HepG2 (cell line): Measurements from ENCODE around the gene CFD. TPM values are rescaled to one million over a fixed set of nuclear protein-coding genes. Genes with fewer than 3 reads are reported as not detected.

Source experiments
- ATAC-seq: fragments of 200-7000 bp; cut with Tn5 transposase; 3 replicates; pipeline ENCODE4 v1.9.1; 2020; ENCODE audit warnings: mild to moderate bottlenecking, moderate library complexity
- BruUV-seq: library from RNA; stranded (reverse); fragments of 400-500 nt; replicated peaks from 2 replicates; lab custom pipeline; 2021; lab: Mats Ljungman, UMichigan
- CTCF ChIA-PET: fragments of 300-600 bp; formaldehyde crosslinking; extraction: SDS; loops from one replicate; lab custom pipeline; 2021; ENCODE audit warnings: low total read pairs, inconsistent platforms, low intra/inter-chr PET ratio; lab: Yijun Ruan, JAX
- POLR2A ChIA-PET: fragments of 350-600 bp; sonication (Branson Sonifier 250); formaldehyde crosslinking; loops from one replicate; lab custom pipeline; 2020; ENCODE audit warnings: antibody characterized with exemption, inconsistent platforms; lab: Yijun Ruan, JAX
- DNase-seq: peaks from one replicate; pipeline ENCODE4 v3.0.0-alpha.2; 2015; ENCODE audit warnings: low spot score
- FAIRE-seq: peaks from 3 replicates; lab custom pipeline; 2011; peaks lifted over from hg19 to GRCh38; lab: Jason Lieb, UNC
- H2AFZ ChIP-seq: one replicate; pipeline ENCODE4 v1.6.1; 2011; ENCODE audit warnings: low read length, inconsistent platforms
- H3K27ac ChIP-seq: fragments of 300-600 bp; 3 replicates; pipeline ENCODE4 v1.8.0; 2011; ENCODE audit warnings: mixed run types, mild to moderate bottlenecking, mixed read lengths, low read length, inconsistent platforms; ENCODE audit not compliant: insufficient read depth; ENCODE audit errors: extremely low read length
- H3K27me3 ChIP-seq, 2 experiments: fragments of 200-600 bp in 1 of 2; 2 replicates in 1 of 2; 3 replicates in 1 of 2; pipeline versions ENCODE4 v1.6.0 to v1.8.0; 2011; ENCODE audit warnings: low read length in 2 of 2, mild to moderate bottlenecking in 2 of 2, moderate library complexity in 2 of 2, inconsistent platforms in 1 of 2; ENCODE audit not compliant: insufficient read depth in 2 of 2, control insufficient read depth in 1 of 2
- H3K36me3 ChIP-seq, 2 experiments: fragments of 200-600 bp in 1 of 2; replicated peaks in 1 of 2; 2 replicates in 1 of 2; 3 replicates in 1 of 2; pipeline versions ENCODE4 v1.5.1 to v1.8.0; 2011; ENCODE audit warnings: low read length in 2 of 2, inconsistent platforms in 1 of 2; ENCODE audit not compliant: insufficient read depth in 2 of 2, control insufficient read depth in 1 of 2
- H3K4me1 ChIP-seq: 2 replicates; pipeline ENCODE4 v1.5.1; 2012; ENCODE audit warnings: low read length, inconsistent platforms; ENCODE audit not compliant: insufficient read depth
- H3K4me2 ChIP-seq: 2 replicates; pipeline ENCODE4 v1.6.0; 2011; ENCODE audit warnings: low read depth, low read length, inconsistent platforms
- H3K4me3 ChIP-seq, 3 experiments: fragments of 200-600 bp in 1 of 3; sonication (generic), shearing (Covaris generic) in 1 of 3; replicated peaks in 1 of 3; 2 replicates each; pipeline ENCODE4 v1.5.1; 2011 to 2016; ENCODE audit warnings: low read length in 3 of 3, inconsistent platforms in 2 of 3, low read depth in 2 of 3, mild to moderate bottlenecking in 2 of 3, control low read depth in 1 of 3, mixed read lengths in 1 of 3; ENCODE audit not compliant: insufficient read depth in 1 of 3
- H3K79me2 ChIP-seq: one replicate; pipeline ENCODE4 v1.6.1; 2011; ENCODE audit warnings: low read length, inconsistent platforms; ENCODE audit not compliant: insufficient read depth
- H3K9ac ChIP-seq: 2 replicates; pipeline ENCODE4 v1.6.0; 2011; ENCODE audit warnings: mild to moderate bottlenecking, low read depth, low read length, inconsistent platforms; ENCODE audit not compliant: insufficient read depth
- H3K9me3 ChIP-seq: 2 replicates; pipeline ENCODE4 v1.5.1; 2012; ENCODE audit warnings: mild to moderate bottlenecking, low read length
- H4K20me1 ChIP-seq: 2 replicates; pipeline ENCODE4 v1.6.0; 2011; ENCODE audit warnings: inconsistent platforms, mild to moderate bottlenecking, low read length, moderate library complexity; ENCODE audit not compliant: insufficient read depth
- DNMT3B ChIP-seq: conservative IDR thresholded peaks from 2 replicates; pipeline ENCODE4 v1.6.1; 2016; ENCODE audit warnings: missing biosample characterization, control low read depth
- GFI1 ChIP-seq: sonication (generic); formaldehyde crosslinking; IDR thresholded peaks from 2 replicates; pipeline ENCODE4 v1.5.0; 2020; ENCODE audit warnings: missing genetic modification reagents, mild to moderate bottlenecking, borderline replicate concordance
- KAT7 ChIP-seq: IDR thresholded peaks from 2 replicates; pipeline ENCODE4 v1.6.1; 2018; ENCODE audit warnings: borderline replicate concordance, missing compliant biosample characterization
- NPAS2 ChIP-seq: sonication (generic); formaldehyde crosslinking; IDR thresholded peaks from 2 replicates; pipeline ENCODE4 v1.8.0; 2022; ENCODE audit warnings: mild to moderate bottlenecking, missing genetic modification reagents, borderline replicate concordance
- SRSF9 ChIP-seq: fragments of 200-400 bp; formaldehyde crosslinking; IDR thresholded peaks from 2 replicates; pipeline ENCODE4 v1.6.1; 2018; ENCODE audit warnings: borderline replicate concordance, mild to moderate bottlenecking, low read depth, low read length; ENCODE audit not compliant: insufficient read depth, poor library complexity, severe bottlenecking
- ZMYM3 ChIP-seq: sonication (generic); formaldehyde crosslinking; IDR thresholded peaks from 2 replicates; pipeline ENCODE4 v1.5.1; 2020; ENCODE audit warnings: mild to moderate bottlenecking, missing genetic modification reagents
- WGBS: methylation state at CpG from one replicate; pipeline ENCODE4 v1.1.6; 2017; ENCODE audit warnings: low lambda C conversion rate; 5-methylcytosine and 5-hydroxymethylcytosine counted together
- in situ Hi-C: cut with HindIII; loops from 2 replicates; pipeline ENCODE4 v1.10.0; 2017; ENCODE audit warnings: low pct_unique_long_range_greater_than_20kb; ENCODE audit not compliant: extremely low pct_ligation_motif_present
- intact Hi-C: fragments of 100-400 bp; cut with micrococcal nuclease; formaldehyde crosslinking; loops from one replicate; pipeline ENCODE4 v1.10.0; 2022; ENCODE audit not compliant: unreplicated experiment
- polyA plus RNA-seq, 8 experiments: library from polyadenylated mRNA; depleted of rRNA in 3 of 8; stranded (reverse) in 7 of 8; unstranded in 1 of 8; fragments of >200 nt; fragmentation: Illumina TruSeq in 4 of 8; extraction: Trizol in 4 of 8; gene quantifications; 2 replicates each; pipeline versions ENCODE4 v1.2.1 to v1.2.3, GENCODE V29; 2011 to 2016; ENCODE audit warnings: low read depth in 4 of 8, missing spikeins in 1 of 8, mixed read lengths in 1 of 8; ENCODE audit not compliant: insufficient read depth in 1 of 8
- total RNA-seq, 5 experiments: library from RNA; depleted of rRNA; stranded (reverse); fragments of >200 nt; fragmentation: Illumina TruSeq; extraction: Trizol; gene quantifications; 2 replicates each; pipeline ENCODE4 v1.2.3, GENCODE V29; 2016; ENCODE audit warnings: low read depth in 1 of 5
- TF ChIP-seq, protein P1 (sequence below): sonication (generic); formaldehyde crosslinking; IDR thresholded peaks from 2 replicates; pipeline ENCODE4 v1.4.0; 2020; ENCODE audit warnings: missing genetic modification reagents, mild to moderate bottlenecking, borderline replicate concordance
- TF ChIP-seq, protein P2 (sequence below): sonication (generic); formaldehyde crosslinking; IDR thresholded peaks from 2 replicates; pipeline ENCODE4 v1.5.1; 2020; ENCODE audit warnings: mild to moderate bottlenecking, missing genetic modification reagents, moderate library complexity
- TF ChIP-seq, protein P3 (sequence below): sonication (generic); formaldehyde crosslinking; IDR thresholded peaks from 2 replicates; pipeline ENCODE4 v1.4.0; 2020; ENCODE audit warnings: mild to moderate bottlenecking, missing genetic modification reagents
- TF ChIP-seq, protein P4 (sequence below): sonication (generic); formaldehyde crosslinking; IDR thresholded peaks from 2 replicates; pipeline ENCODE4 v1.4.0; 2020; ENCODE audit warnings: missing genetic modification reagents

CFD gene
- total and polyA plus RNA-seq, 2 of the 13 experiments (the other 11 are each of a cell fraction or from before 2014, with no cell fraction given): 2.3 to 4.6 TPM

DNA sequence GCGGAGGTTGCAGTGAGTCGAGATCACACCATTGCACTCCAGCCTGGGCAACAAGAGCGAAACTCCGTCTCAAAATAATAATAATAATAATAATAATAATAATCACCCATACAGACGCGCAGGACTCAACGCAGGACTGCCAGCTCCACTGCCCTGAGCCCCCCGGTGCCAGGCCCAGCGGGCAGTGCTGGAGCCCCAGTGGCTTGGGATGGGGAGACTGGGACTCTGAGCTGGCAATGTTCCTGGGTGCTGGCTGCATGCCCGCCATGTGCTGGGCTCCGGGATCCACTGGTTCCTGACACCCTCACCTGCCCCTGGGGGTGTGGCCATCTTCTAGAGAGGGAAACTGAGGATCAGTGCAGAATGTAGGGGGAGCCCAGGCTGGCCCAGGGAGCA, 32.2 kb upstream of the CFD start:
- in situ Hi-C loops: no loop called here
- BruUV-seq: no TSS peak

DNA sequence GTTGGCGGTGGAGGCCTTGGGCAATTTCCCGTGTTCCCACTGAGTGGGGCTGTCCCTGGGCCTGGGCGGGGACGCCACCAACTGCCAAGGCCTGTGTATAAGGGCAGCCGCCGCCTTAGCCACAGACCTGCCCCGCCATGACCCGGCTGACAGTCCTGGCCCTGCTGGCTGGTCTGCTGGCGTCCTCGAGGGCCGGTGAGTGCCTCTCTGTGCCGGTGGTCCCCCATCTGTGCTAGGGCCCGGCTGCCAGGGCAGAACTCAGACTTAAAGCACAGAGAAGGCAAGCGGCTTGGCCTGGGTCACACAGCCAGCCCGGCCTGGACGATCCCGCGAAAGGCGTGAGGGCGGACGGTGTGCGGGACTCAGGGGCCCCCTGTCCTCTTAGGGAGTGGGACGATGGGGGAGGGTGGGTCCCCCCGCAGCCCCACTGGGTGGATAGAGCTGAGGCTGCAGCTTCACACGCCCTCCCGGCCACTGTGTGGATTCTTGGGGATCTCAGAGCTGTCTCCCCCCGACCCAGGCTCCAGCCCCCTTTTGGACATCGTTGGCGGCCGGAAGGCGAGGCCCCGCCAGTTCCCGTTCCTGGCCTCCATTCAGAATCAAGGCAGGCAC, 31.6 kb upstream of the CFD start, which contains the start of gene AZU1:
AZU1 (plus strand) TSS at position 128 of the 612 bp plus-strand sequence; CDS start at position 138, 10 bp downstream.
- Histone ChIP-seq H3K27me3 (peaks cover 12 to 45% of the 10 kb centered on the region in 2 experiments), H4K20me1 (no peaks in the 10 kb centered on the region), H3K4me3 (no peak within 1 kb of the TSS), H3K4me2 (no peak within 1 kb of the TSS), H3K36me3 (no peaks in the 10 kb centered on the region), H3K27ac (no peak within 1 kb of the TSS), H3K79me2 (no peaks in the 10 kb centered on the region), H3K4me1 (peaks cover 19% of the 10 kb centered on the region), H3K9me3 (no peaks in the 10 kb centered on the region), H3K9ac (no peak within 1 kb of the TSS), H2AFZ (no peak within 1 kb of the TSS)
- ChIA-PET CTCF (no interaction called here), POLR2A (interaction anchor here (0.6 kb wide), 2 partner anchors 215 to 365 kb away, joined by 3 read pairs; no protein-coding TSS in a partner anchor)
- 54% methylated on average over 13 of the region's 33 CpGs for WGBS
- intact Hi-C loops: no loop called here
- FAIRE-seq: no peak
- DNase-seq: no peak
- BruUV-seq: no TSS peak
- no peak; the same call in 1 of the 3 replicates for ATAC-seq
- in situ Hi-C loops: no loop called here
- TF ChIP-seq, protein P1, sequence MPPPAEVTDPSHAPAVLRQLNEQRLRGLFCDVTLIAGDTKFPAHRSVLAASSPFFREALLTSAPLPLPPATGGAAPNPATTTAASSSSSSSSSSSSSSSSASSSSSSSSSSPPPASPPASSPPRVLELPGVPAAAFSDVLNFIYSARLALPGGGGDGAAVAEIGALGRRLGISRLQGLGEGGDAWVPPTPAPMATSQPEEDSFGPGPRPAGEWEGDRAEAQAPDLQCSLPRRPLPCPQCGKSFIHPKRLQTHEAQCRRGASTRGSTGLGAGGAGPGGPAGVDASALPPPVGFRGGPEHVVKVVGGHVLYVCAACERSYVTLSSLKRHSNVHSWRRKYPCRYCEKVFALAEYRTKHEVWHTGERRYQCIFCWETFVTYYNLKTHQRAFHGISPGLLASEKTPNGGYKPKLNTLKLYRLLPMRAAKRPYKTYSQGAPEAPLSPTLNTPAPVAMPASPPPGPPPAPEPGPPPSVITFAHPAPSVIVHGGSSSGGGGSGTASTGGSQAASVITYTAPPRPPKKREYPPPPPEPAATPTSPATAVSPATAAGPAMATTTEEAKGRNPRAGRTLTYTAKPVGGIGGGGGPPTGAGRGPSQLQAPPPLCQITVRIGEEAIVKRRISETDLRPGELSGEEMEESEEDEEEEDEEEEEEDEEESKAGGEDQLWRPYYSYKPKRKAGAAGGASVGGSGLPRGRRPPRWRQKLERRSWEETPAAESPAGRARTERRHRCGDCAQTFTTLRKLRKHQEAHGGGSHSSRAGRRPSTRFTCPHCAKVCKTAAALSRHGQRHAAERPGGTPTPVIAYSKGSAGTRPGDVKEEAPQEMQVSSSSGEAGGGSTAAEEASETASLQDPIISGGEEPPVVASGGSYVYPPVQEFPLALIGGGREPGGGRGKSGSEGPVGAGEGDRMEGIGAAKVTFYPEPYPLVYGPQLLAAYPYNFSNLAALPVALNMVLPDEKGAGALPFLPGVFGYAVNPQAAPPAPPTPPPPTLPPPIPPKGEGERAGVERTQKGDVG (CRISPR knock-in tag): no peak
- no peak for TF ChIP-seq SRSF9
- TF ChIP-seq ZMYM3 (CRISPR knock-in tag): peak; percentile 39; the same call in 1 of the 2 replicates
- TF ChIP-seq, protein P2, sequence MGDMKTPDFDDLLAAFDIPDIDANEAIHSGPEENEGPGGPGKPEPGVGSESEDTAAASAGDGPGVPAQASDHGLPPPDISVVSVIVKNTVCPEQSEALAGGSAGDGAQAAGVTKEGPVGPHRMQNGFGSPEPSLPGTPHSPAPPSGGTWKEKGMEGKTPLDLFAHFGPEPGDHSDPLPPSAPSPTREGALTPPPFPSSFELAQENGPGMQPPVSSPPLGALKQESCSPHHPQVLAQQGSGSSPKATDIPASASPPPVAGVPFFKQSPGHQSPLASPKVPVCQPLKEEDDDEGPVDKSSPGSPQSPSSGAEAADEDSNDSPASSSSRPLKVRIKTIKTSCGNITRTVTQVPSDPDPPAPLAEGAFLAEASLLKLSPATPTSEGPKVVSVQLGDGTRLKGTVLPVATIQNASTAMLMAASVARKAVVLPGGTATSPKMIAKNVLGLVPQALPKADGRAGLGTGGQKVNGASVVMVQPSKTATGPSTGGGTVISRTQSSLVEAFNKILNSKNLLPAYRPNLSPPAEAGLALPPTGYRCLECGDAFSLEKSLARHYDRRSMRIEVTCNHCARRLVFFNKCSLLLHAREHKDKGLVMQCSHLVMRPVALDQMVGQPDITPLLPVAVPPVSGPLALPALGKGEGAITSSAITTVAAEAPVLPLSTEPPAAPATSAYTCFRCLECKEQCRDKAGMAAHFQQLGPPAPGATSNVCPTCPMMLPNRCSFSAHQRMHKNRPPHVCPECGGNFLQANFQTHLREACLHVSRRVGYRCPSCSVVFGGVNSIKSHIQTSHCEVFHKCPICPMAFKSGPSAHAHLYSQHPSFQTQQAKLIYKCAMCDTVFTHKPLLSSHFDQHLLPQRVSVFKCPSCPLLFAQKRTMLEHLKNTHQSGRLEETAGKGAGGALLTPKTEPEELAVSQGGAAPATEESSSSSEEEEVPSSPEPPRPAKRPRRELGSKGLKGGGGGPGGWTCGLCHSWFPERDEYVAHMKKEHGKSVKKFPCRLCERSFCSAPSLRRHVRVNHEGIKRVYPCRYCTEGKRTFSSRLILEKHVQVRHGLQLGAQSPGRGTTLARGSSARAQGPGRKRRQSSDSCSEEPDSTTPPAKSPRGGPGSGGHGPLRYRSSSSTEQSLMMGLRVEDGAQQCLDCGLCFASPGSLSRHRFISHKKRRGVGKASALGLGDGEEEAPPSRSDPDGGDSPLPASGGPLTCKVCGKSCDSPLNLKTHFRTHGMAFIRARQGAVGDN: peak; percentile 11; the same call in 1 of the 2 replicates

More for the DNA sequence above, 32.2 kb upstream of the CFD start:
- H3K4me1 ChIP-seq: peaks cover 19% of the 10 kb centered on the region
- H2AFZ ChIP-seq: no peak overlapping the region
- no peak overlapping the region for H3K27ac ChIP-seq
- H3K9ac ChIP-seq: no peak overlapping the region
- no peak overlapping the region for H3K4me2 ChIP-seq
- TF ChIP-seq KAT7 (CRISPR knock-in tag) (no peak), GFI1 (CRISPR knock-in tag) (no peak), NPAS2 (no peak), DNMT3B (CRISPR knock-in tag) (no peak)
- TF ChIP-seq, protein P3, sequence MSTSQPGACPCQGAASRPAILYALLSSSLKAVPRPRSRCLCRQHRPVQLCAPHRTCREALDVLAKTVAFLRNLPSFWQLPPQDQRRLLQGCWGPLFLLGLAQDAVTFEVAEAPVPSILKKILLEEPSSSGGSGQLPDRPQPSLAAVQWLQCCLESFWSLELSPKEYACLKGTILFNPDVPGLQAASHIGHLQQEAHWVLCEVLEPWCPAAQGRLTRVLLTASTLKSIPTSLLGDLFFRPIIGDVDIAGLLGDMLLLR: no peak
- TF ChIP-seq, protein P4, sequence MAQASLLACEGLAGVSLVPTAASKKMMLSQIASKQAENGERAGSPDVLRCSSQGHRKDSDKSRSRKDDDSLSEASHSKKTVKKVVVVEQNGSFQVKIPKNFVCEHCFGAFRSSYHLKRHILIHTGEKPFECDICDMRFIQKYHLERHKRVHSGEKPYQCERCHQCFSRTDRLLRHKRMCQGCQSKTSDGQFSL (CRISPR knock-in tag): no peak
- intact Hi-C loops: no loop called here
- ATAC-seq (no peak), FAIRE-seq (no peak), DNase-seq (no peak)
- no peaks in the 10 kb centered on the region for H3K9me3 ChIP-seq
- H3K4me3 ChIP-seq: no peak overlapping the region
- no peaks in the 10 kb centered on the region for H4K20me1 ChIP-seq
- 87% methylated on average over 10 of the region's 11 CpGs for WGBS
- POLR2A ChIA-PET: no interaction called here
- H3K36me3 ChIP-seq: no peaks in the 10 kb centered on the region
- CTCF ChIA-PET: no interaction called here
- H3K79me2 ChIP-seq: no peaks in the 10 kb centered on the region
- H3K27me3 ChIP-seq: peaks cover 14 to 48% of the 10 kb centered on the region in 2 experiments
